ENCODE measurements around the gene PATL2.
"Not testable (repeated sequence)": the region's sequence is repeated elsewhere in the genome, so short reads cannot be mapped to it uniquely, and the experiment has no call there.

The PATL2 gene

GRCh38 chr15:44728576-44729407 is 17.7 kb upstream of the PATL2 start:
- Histone ChIP-seq H3K36me3 (ENCODE audit: low read depth) (no peaks in the 10 kb centered on the region), H3K4me3 (ENCODE audit: severe bottlenecking) (peak overlapping the region; percentile 59), H3K9me3 (ENCODE audit: severe bottlenecking) (no peaks in the 10 kb centered on the region), H3K27me3 (ENCODE audit: insufficient read depth, poor library complexity, severe bottlenecking) (no peaks in the 10 kb centered on the region), H3K27ac (ENCODE audit: poor library complexity, severe bottlenecking) (peak overlapping the region; percentile 80), H3K4me1 (ENCODE audit: insufficient read depth, poor library complexity, severe bottlenecking) (peaks cover 32% of the 10 kb centered on the region)
- peak; percentile 95 for DNase-seq (ENCODE audit: low spot score)
- ATAC-seq (ENCODE audit: low read depth) = peak; percentile 92
- TF ChIP-seq, protein P1, sequence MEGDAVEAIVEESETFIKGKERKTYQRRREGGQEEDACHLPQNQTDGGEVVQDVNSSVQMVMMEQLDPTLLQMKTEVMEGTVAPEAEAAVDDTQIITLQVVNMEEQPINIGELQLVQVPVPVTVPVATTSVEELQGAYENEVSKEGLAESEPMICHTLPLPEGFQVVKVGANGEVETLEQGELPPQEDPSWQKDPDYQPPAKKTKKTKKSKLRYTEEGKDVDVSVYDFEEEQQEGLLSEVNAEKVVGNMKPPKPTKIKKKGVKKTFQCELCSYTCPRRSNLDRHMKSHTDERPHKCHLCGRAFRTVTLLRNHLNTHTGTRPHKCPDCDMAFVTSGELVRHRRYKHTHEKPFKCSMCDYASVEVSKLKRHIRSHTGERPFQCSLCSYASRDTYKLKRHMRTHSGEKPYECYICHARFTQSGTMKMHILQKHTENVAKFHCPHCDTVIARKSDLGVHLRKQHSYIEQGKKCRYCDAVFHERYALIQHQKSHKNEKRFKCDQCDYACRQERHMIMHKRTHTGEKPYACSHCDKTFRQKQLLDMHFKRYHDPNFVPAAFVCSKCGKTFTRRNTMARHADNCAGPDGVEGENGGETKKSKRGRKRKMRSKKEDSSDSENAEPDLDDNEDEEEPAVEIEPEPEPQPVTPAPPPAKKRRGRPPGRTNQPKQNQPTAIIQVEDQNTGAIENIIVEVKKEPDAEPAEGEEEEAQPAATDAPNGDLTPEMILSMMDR (IDR thresholded peaks at IDR 0.05; ENCODE audit: poor library complexity, severe bottlenecking) = no peak

- DNase-seq (ENCODE audit: low spot score) = not testable (repeated sequence)
- peaks cover 32% of the 10 kb centered on the region for H3K4me1 ChIP-seq (ENCODE audit: insufficient read depth, poor library complexity, severe bottlenecking)
- H3K4me3 ChIP-seq (ENCODE audit: severe bottlenecking) = peak overlapping the region; percentile 59
These were observed 17.1 kb upstream of the PATL2 start for GRCh38 chr15:44728232-44728575.

DNA sequence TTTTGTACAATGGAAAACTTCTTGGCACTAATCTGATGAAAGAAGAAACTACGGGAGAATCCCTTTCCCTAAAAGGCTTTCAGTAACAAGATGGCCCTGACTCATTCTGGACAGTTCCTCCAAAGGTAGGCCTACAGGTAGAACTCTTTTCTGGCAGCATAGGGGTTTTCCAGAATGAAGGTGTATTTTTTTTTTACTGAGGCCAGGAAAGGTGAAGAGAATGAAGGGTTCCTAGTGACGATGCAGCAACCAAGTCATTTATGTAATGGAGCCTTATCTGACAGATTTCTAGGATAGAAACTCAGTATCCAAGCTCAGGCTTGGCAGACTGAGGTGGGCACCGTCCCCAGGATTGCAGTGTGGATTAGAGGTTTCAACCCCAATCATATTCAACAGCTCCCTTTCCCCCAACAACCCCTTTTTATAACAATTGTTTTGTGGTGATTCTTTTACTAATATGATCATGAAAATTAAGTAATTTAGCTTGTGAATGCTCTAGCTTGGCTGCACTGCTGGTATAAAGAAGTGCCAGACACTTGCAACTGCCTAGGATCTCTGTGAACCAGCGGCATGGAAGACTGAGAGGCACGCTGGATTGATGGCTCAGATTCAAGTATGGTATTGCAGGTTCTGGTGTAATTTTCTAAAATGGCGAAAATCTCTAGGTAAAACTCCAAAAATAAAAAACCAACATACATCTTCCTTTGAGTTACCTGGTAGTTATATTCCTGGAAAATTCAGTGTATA is 16.5 kb upstream of the PATL2 start:
- Histone ChIP-seq H3K4me1 (ENCODE audit: insufficient read depth, poor library complexity, severe bottlenecking) (peaks cover 32% of the 10 kb centered on the region), H3K4me3 (ENCODE audit: severe bottlenecking) (no peak overlapping the region), H3K9me3 (ENCODE audit: severe bottlenecking) (no peaks in the 10 kb centered on the region), H3K36me3 (ENCODE audit: low read depth) (no peaks in the 10 kb centered on the region), H3K27me3 (ENCODE audit: insufficient read depth, poor library complexity, severe bottlenecking) (no peaks in the 10 kb centered on the region), H3K27ac (ENCODE audit: poor library complexity, severe bottlenecking) (peak overlapping the region; percentile 80)
- DNase-seq (ENCODE audit: low spot score) (no peak), ATAC-seq (ENCODE audit: low read depth) (no peak)
- TF ChIP-seq, protein P1 (IDR thresholded peaks at IDR 0.05; ENCODE audit: poor library complexity, severe bottlenecking) = no peak

More at GRCh38 chr15:44728232-44728575, 17.1 kb upstream of the PATL2 start:
- ATAC-seq (ENCODE audit: low read depth); H3K36me3 ChIP-seq (ENCODE audit: low read depth); H3K27me3 ChIP-seq (ENCODE audit: insufficient read depth, poor library complexity, severe bottlenecking); H3K9me3 ChIP-seq (ENCODE audit: severe bottlenecking): not testable (repeated sequence)
- H3K27ac ChIP-seq (ENCODE audit: poor library complexity, severe bottlenecking) = peak overlapping the region; percentile 80

DNA sequence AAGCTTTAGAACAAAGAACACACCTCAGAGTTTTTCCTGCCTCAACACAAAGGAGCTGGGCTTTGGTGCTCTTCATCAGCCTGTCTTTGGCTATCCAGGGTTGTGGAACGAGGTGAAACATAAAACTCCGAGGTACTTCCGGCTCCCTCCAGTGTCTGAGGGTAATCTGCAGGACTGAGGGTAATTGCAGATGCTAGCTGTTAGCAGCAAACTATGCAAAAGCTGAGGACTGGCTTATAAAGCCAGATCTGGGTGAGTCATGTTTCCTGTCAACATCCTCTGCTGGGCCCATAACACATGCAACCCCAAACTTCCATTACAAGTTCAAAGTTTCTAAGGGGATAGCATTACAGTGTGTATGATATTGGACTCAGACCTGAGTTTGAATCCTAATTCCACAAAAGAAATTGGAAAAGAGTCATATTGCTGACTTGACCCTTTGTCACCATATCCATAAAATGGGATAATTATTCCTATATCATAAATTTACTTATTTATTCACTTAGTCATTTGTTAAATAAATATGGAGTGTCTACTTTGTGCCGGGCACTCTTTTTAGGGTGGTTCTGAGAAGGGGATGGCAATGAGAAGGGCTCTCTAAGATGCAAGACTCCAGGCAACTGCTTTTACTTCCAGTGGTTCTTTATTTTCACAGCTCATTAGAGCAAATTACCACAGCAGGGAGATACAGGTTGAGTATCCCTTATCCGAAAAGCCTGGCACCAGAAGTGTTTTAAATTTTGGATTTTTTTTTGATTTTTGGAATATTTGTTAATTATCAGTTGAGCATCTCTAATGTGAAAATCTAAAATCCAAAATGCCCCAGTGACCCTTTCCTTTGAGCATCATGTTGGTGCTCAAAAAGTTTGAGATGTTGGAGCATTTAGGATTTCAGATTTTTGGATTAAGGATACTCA is 15.7 kb upstream of the PATL2 start:
- H3K9me3 ChIP-seq (ENCODE audit: severe bottlenecking) = no peaks in the 10 kb centered on the region
- no peak for DNase-seq (ENCODE audit: low spot score)
- H3K4me3 ChIP-seq (ENCODE audit: severe bottlenecking) = no peak overlapping the region
- H3K36me3 ChIP-seq (ENCODE audit: low read depth) = no peaks in the 10 kb centered on the region
- TF ChIP-seq, protein P1 (IDR thresholded peaks at IDR 0.05; ENCODE audit: poor library complexity, severe bottlenecking) = peak; percentile 23
- peak overlapping the region; percentile 80 for H3K27ac ChIP-seq (ENCODE audit: poor library complexity, severe bottlenecking)
- peak; percentile 60 for ATAC-seq (ENCODE audit: low read depth)
- H3K4me1 ChIP-seq (ENCODE audit: insufficient read depth, poor library complexity, severe bottlenecking) = peaks cover 32% of the 10 kb centered on the region
- no peaks in the 10 kb centered on the region for H3K27me3 ChIP-seq (ENCODE audit: insufficient read depth, poor library complexity, severe bottlenecking)

DNA sequence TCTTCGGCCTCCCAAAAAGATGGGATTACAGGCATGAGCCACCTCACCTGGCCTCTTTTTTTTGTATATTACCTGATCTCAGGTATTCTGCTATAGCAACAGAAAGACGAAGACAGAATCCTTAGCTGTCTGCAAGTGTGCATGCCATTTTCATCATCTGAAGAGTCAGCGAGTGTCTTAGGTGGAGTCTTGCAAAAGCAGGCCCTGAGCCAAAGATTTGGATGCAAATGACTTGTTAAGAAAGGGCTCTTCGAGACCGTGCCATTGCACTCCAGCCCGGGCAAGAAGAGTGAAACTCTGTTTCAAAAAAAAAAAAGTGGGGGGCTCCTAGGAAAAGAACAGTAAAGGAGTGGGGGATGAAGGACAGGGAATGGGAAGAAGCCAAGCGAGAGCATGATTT is 15.0 kb upstream of the PATL2 start:
- Histone ChIP-seq H3K36me3 (ENCODE audit: low read depth) (no peaks in the 10 kb centered on the region), H3K27ac (ENCODE audit: poor library complexity, severe bottlenecking) (peak overlapping the region; percentile 80), H3K9me3 (ENCODE audit: severe bottlenecking) (no peaks in the 10 kb centered on the region), H3K27me3 (ENCODE audit: insufficient read depth, poor library complexity, severe bottlenecking) (no peaks in the 10 kb centered on the region), H3K4me3 (ENCODE audit: severe bottlenecking) (no peak overlapping the region), H3K4me1 (ENCODE audit: insufficient read depth, poor library complexity, severe bottlenecking) (peaks cover 32% of the 10 kb centered on the region)
- no peak for ATAC-seq (ENCODE audit: low read depth)
- TF ChIP-seq, protein P1 (IDR thresholded peaks at IDR 0.05; ENCODE audit: poor library complexity, severe bottlenecking) = no peak
- DNase-seq (ENCODE audit: low spot score) = no peak

Measured in RWPE2 (cell line).